Activated gamma-delta T cell (primary cell): Measurements from ENCODE around the gene DCHS1.
"Not testable (repeated sequence)": the region's sequence is repeated elsewhere in the genome, so short reads cannot be mapped to it uniquely, and the experiment has no call there.

ENCODE experiments used
- DNase-seq: peaks from one replicate; lab custom pipeline; 2025; lab: John Stamatoyannopoulos, UW
- total RNA-seq, 2 donors: gene quantifications; one replicate each; lab custom pipeline; 2026; lab: John Stamatoyannopoulos, UW

DCHS1 gene
- 10.9 to 34.8 reads per million in 2 donors for total RNA-seq

GRCh38 chr11:6655790-6656583, at the start of gene DCHS1:
Gene DCHS1 (minus strand): TSS chr11:6655809. CDS start chr11:6641613, 14,196 bp downstream.
- DNase-seq, result no peak

- no peak for DNase-seq
These were observed 47.8 kb upstream of the DCHS1 start for GRCh38 chr11:6703247-6704063.

- DNase-seq, result not testable (repeated sequence)
These were observed 46.3 kb upstream of the DCHS1 start for GRCh38 chr11:6701955-6702354.

- DNase-seq, result no peak
These were observed 39.8 kb upstream of the DCHS1 start for GRCh38 chr11:6695377-6695776.

GRCh38 chr11:6694229-6694535, 38.6 kb upstream of the DCHS1 start:
- DNase-seq, result no peak

GRCh38 chr11:6693342-6694228, 38.0 kb upstream of the DCHS1 start:
- DNase-seq, result no peak

GRCh38 chr11:6692128-6692527, 36.5 kb upstream of the DCHS1 start:
- DNase-seq, result no peak

GRCh38 chr11:6690431-6691132, 35.0 kb upstream of the DCHS1 start:
- DNase-seq, result not testable (repeated sequence)

GRCh38 chr11:6687876-6688275, 32.3 kb upstream of the DCHS1 start:
- no peak for DNase-seq

- DNase-seq, result no peak
These were observed 30.4 kb upstream of the DCHS1 start for GRCh38 chr11:6686006-6686405.

- not testable (repeated sequence) for DNase-seq
These were observed 28.5 kb upstream of the DCHS1 start for GRCh38 chr11:6684068-6684467.

GRCh38 chr11:6682936-6683861, 27.6 kb upstream of the DCHS1 start, which contains the start of gene MRPL17:
Gene MRPL17 (minus strand): TSS chr11:6683340. CDS start chr11:6683296, 44 bp downstream.
- DNase-seq, result peak; percentile 84

- DNase-seq, result no peak
These were observed 27.0 kb upstream of the DCHS1 start for GRCh38 chr11:6682591-6682935.

GRCh38 chr11:6681949-6682348, 26.3 kb upstream of the DCHS1 start:
- no peak for DNase-seq

GRCh38 chr11:6681505-6681904, 25.9 kb upstream of the DCHS1 start:
- no peak for DNase-seq

- no peak for DNase-seq
These were observed 21.4 kb upstream of the DCHS1 start for GRCh38 chr11:6677018-6677417.

GRCh38 chr11:6674862-6675261, 19.3 kb upstream of the DCHS1 start:
- DNase-seq, result no peak

- DNase-seq, result no peak
These were observed 18.6 kb upstream of the DCHS1 start for GRCh38 chr11:6674219-6674597.

GRCh38 chr11:6673523-6674218, 18.1 kb upstream of the DCHS1 start:
- DNase-seq, result no peak

- DNase-seq, result no peak
These were observed 16.4 kb upstream of the DCHS1 start for GRCh38 chr11:6671991-6672390.
